CD4-positive, alpha-beta T cell treated with Interleukin-17A for 4 hours (primary cell): ENCODE data around the gene STON2.

Source experiments
- DNase-seq: peaks from one replicate; pipeline ENCODE4 v3.0.0-alpha.2; 2020; ENCODE audit warnings: mixed read lengths

The STON2 gene

DNA sequence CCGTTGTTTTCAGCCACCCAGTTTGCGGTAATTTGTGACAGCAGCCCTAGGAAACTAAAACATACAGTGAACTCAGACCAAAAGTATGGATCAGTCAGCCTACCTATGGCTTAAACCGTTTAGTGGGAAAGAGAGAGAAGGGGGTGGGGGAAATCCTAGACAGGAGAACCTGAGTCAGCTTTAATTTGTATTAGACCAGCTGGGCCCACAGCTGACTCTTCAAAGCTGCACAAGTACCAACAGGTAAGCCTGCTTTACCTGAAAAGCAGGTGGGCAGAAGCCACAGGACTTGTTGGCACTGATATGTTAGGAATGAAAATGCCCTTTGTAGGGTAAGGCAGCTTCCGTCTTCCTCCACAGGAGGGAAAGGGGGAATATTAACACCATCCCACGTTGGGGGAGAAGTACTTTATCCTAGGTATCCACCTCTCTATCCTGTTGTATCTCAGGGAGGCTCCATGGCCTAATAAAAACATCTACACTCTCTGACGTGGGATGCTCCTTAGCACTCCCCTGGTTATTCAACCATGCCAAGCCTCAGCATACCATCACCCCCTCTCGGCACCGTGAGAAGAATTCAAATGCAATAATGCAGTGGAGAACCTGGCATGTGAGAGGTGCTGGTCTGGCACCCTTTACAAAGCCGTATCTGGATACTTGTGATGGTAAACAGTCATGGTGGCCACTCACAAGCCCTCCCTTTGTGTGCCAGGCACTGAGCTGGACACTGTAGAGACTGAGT is 70.3 kb downstream of the STON2 start:
- no peak for DNase-seq

DNA sequence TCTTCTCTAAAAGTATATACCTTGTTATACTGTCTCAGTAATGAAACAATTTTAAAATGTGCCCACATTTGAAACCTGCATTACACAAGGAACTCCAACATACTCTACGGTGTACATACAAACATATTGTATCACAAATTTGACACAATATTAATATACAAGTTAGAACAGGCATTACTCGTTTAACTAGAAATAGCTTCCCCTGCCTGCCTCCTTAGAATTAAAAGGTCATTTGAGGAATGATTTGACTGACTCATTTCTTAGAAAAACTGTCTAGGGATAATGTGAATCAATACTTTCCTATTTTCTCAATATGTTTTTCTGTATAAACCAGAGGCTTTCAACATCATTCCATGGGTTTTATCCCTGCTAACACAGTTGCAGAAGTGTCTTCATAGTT is 73.7 kb downstream of the STON2 start:
- no peak for DNase-seq

GRCh38 chr14:81324011-81324410 is 76.1 kb downstream of the STON2 start:
- no peak for DNase-seq

GRCh38 chr14:81323093-81323492 is 77.0 kb downstream of the STON2 start:
- DNase-seq = no peak

DNA sequence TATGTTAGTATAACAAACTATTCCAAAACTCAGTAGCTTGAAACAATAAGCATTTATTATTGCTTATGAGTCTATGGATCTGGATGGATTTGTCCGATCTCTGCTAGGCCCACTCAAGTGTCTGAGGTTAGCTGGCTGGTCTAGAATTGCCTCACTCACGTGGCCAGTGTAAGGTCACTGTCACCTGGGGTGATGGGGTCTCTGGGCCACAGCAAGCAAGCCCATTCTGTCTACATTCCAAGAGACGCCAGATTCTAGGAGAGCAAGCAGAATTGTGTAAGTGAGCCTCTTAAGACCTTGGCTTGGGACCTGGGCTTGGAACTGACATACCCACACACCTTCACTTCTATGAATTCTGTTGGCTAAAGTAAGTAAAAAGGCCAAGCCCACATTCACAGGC is 80.2 kb downstream of the STON2 start:
- no peak for DNase-seq

GRCh38 chr14:81319314-81319713 is 80.8 kb downstream of the STON2 start:
- DNase-seq = no peak

GRCh38 chr14:81315341-81315740 is 84.8 kb downstream of the STON2 start:
- no peak for DNase-seq

DNA sequence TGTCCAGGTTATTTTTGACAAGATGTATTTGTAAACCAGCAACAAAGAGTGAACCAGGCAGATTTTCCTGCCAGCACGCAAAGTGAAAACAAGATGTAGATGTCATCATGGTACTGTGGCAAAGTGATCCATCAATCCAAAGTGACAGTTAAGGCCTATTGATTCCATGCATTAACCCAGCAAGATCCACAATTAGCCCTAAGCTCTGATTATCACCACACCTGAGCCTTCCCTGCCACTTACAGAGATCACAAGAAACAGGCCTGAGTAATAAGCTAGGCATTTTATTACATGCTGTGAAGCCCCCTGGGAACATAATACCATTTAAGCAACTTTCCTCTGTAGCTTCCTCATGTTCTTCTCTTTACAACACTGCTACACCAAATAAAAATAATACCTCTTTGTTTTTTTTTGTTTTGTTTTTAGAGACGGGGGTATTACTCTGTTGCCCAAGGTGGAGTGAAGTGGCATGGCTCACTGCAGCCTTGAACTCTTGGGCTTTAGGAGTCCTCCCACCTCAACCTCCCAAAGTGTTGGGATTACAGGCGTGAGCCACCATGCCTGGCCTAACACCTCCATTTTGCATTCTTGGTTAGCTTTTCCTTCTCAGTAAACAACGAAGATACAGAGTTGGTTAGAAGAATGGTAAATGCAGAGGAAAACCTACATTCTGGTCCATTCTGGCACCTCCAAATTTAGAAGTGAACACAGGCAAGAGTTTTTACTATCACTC is 85.5 kb downstream of the STON2 start:
- no peak for DNase-seq

DNA sequence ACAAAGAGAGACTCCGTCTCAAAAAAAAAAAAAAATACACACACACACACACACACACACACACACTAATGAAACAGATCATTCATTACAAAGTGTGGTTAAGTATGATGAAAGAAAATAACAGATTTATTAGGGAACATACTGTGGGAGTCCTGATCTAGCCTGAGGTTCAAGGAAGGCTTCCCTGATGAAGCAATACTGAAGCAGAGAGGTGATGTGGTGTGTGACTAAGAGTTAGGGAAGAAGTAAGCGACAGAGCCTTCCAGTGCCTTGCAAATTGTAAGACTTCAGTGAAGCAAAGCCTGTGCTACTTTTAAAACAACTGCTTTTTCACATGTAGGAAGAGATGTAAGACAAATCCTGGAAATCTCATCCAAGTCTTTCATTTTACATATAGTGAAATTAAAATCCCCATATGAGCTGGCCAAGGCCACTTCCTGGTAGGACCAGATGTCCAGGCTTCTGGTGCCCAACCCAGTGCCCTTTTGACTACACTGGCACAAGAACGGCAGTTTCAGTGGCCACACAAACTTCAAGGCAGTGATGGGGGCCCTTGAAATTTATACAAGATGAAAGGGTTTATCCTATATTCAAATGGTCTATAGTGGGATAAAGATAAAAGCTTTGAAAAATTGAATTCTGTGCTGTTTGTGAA is 86.2 kb downstream of the STON2 start:
- DNase-seq = no peak

DNA sequence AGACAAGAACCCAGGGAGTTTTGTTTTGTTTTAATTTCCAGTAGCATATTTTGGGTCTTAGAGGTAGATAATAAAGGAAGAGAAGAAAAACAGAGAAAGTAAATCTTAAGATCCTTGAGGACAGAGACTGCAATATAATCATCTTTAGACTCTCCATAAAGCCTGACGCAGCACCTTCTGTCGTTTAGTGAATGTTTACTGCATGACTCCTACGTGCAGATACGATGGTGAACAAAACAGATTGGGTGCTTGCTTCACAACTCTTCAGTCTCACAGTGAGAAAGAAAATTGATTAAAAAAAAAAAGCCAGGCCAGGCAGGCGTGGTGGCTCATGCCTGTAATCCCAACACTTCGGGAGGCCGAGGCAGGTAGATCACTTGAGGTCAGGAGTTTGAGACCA is 86.9 kb downstream of the STON2 start:
- DNase-seq = no peak

- DNase-seq = no peak
Observed at GRCh38 chr14:81312289-81312876, 87.7 kb downstream of the STON2 start.

GRCh38 chr14:81311778-81312177 is 88.3 kb downstream of the STON2 start:
- DNase-seq = no peak

- DNase-seq = no peak
Observed at GRCh38 chr14:81311141-81311540, 89.0 kb downstream of the STON2 start.

GRCh38 chr14:81310606-81311005 is 89.5 kb downstream of the STON2 start:
- DNase-seq = no peak

- no peak for DNase-seq
Observed at GRCh38 chr14:81309511-81309910, 90.6 kb downstream of the STON2 start.

DNA sequence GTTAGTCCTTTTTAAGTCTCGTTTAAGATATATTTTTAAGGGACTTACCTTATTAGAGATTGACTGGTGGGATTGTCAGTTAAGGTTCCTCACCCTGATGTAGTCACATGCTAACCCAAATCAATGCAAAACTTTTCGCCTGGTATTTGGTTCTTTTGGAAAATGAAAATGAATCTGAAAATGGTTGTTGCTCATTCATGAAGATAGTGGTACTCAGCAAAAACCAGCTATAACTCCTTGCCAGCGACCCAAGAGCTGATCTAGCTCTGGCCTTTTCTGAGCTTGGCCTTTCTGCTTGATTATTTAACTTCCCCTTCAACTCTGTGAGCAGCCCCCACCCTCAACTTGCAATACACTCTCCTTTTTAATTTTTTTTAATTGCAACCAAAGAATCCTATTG is 94.4 kb downstream of the STON2 start:
- no peak for DNase-seq

DNA sequence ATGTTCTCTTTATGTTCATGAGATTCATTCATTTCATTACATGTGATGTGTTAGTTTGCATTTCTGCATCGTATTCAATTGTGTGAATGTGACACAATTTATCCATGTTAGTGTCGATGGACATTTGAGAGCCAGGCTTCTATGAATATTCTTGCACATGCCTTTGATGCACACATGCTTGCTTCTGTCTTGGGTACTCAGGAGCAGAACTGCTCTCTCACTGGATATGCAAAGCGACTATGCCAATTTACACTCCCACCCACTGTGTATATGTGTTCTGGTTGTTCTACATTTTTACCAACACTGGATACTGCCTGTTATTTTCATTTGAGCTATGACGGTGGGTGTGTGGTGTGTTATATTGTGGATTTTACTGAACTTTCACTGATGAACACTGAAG is 95.1 kb downstream of the STON2 start:
- DNase-seq = no peak

- DNase-seq = peak; percentile 2
Observed at GRCh38 chr14:81303258-81303935, 96.7 kb downstream of the STON2 start.

GRCh38 chr14:81302638-81303037 is 97.5 kb downstream of the STON2 start:
- DNase-seq = no peak

DNA sequence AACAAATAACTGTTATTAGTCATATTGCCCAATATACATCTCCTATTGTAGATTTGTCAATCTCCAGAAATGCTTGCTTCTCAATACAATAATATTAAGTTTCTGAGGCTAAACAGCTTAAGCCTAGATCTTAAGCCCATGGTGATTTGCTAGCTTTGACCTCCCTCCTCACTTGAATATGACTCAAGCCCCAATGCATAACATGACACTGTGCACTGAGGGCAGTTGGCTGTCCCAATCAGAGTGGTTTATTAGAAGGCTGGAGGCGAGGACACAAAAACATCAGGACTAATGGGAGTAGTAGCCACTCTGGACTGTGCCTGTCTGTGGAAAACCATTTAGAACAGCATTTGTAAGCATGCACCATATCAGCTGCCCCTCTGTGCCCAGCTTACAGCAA is 98.3 kb downstream of the STON2 start:
- DNase-seq = no peak

DNA sequence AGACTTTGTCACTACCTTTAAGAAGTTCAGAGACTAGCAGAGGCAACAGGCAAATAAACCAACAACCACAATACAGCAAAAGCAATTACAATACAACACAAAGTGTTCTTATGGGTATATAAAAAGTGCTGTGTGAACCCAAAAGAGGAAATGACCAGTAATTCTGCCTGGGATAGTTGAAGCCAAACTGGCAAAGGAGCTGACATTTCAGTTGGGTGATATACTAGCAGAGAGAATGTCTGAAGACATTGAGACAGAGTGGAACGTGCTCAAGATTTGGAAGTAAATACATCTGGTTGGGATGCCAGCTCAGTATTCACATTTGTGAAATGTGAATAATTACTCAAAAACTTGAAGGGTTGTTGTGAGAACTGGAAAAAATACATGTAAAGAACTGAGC is 98.8 kb downstream of the STON2 start:
- no peak for DNase-seq

DNA sequence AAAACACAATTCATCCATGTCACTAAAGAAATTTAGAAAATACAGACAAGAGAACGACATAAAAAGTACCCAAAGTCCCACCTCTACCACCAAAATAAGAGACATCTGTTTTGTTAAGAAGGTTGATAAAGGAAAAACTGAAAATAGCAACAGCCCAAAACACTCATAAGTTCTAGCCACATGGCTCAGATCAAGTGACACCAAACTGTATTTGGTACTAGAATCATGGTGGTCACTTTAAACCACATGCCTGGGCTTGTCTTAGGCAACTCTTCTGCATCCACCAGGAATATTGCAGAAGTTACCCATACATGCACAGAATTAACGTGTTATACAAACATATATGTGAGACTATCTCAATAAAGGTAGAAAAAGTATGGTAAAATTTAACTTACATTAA is 101.2 kb downstream of the STON2 start:
- no peak for DNase-seq

DNA sequence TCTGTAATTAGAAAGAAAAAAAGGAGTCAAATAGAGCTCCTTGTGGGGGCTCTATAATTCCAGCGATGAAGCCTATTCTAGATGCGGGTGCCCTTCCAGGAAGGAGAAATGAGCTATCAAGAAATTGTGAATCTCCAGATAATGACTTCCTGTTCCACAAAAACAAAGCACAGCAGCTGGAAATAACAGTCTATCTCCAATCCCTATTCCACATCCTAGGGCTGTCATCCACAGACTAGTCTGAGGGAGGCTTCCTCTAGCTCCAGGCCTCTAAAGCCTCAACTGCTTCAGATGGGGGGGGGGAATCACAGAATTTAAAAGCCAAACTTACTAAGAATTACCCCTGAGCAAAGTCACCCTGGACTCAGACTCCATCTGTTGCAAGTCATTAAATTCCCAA is 102.0 kb downstream of the STON2 start:
- no peak for DNase-seq
